Adrenal gland (tissue), 12 donors: ENCODE results near the gene TMEM266. TPM values are rescaled to one million over a fixed set of nuclear protein-coding genes. Genes with fewer than 3 reads are reported as not detected.

Experiments used
- DNase-seq, 7 donors: peaks; one replicate each; pipeline ENCODE4 v3.0.0-alpha.2; 2019 to 2020
- H3K27ac ChIP-seq, 5 donors: fragments of 200-600 bp; sonication (generic) in 4 of 5; 1 replicate in 3 of 5; 2 replicates in 2 of 5; pipeline versions ENCODE4 v1.5.1 to v1.8.0; 2016 to 2020; ENCODE audit warnings: mild to moderate bottlenecking in 1 of 5
- H3K27me3 ChIP-seq: fragments of 200-600 bp; 2 replicates; pipeline ENCODE4 v1.8.0; 2021
- H3K36me3 ChIP-seq, 2 donors: fragments of 200-600 bp; replicated peaks in 1 of 2; 1 replicate in 1 of 2; 2 replicates in 1 of 2; pipeline versions ENCODE4 v1.5.1 to v1.8.0; 2018 to 2022
- H3K4me1 ChIP-seq, 2 donors: fragments of 200-600 bp; replicated peaks in 1 of 2; 1 replicate in 1 of 2; 2 replicates in 1 of 2; pipeline versions ENCODE4 v1.5.1 to v1.8.0; 2018 to 2021
- H3K4me3 ChIP-seq, 4 donors: fragments of 200-600 bp; sonication (generic) in 3 of 4; one replicate each; pipeline ENCODE4 v1.5.1; 2016 to 2018
- H3K9me3 ChIP-seq, 3 donors: fragments of 200-600 bp; sonication (generic) in 1 of 3; replicated peaks in 1 of 3; 1 replicate in 2 of 3; 2 replicates in 1 of 3; pipeline versions ENCODE4 v1.5.1 to v1.8.0; 2016 to 2021
- POLR2A ChIP-seq, 2 donors: fragments of 450-650 bp; IDR thresholded peaks; one replicate each; pipeline ENCODE4 v1.6.1; 2017; ENCODE audit warnings: antibody characterized with exemption in 2 of 2, mild to moderate bottlenecking in 2 of 2, moderate library complexity in 1 of 2
- WGBS, 4 donors: extraction: QIAGEN DNeasy Blood & Tissue Kit in 2 of 4; methylation state at CpG; one replicate each; pipeline versions ENCODE4 v1.1.5 to v1.1.7; 2013 to 2017; 5-methylcytosine and 5-hydroxymethylcytosine counted together
- intact Hi-C, 2 donors: fragments of 100-400 bp; cut with DNase I; formaldehyde crosslinking; loops; one replicate each; pipeline versions ENCODE4 v1.14.1 to v1.15.0; 2022 to 2023
- polyA plus RNA-seq, 3 donors: library from polyadenylated mRNA; stranded (reverse); fragments of 200-250 nt in 2 of 3; fragments of 350-450 nt in 1 of 3; fragmentation: Illumina TruSeq in 1 of 3; extraction: RNeasy Lipid Tissue Mini Kit (QIAGEN cat#74804) in 1 of 3; gene quantifications; one replicate each; pipeline ENCODE4 v1.2.3, GENCODE V29; 2013 to 2014
- total RNA-seq, 9 donors: library from RNA; depleted of rRNA in 4 of 9; stranded (reverse); fragments of >200 nt in 4 of 9; fragments of 120-200 nt in 1 of 9; fragmentation: NEBNext Ultra II Directional in 1 of 9; extraction: Animal tissue kit (Norgen Biotek cat#: 25700) in 1 of 9; gene quantifications; one replicate each; pipeline versions ENCODE4 v1.1.0 to v1.2.4, GENCODE V29; 2013 to 2023
- TF ChIP-seq, protein P1 (sequence below), 6 experiments: fragments of 450-650 bp in 4 of 6; fragments of 200-600 bp in 2 of 6; sonication (generic) in 1 of 6; IDR thresholded peaks; 1 replicate in 5 of 6; 2 replicates in 1 of 6; pipeline versions ENCODE4 v1.5.1 to v1.8.0; 2016 to 2021; ENCODE audit warnings: antibody characterized with exemption in 6 of 6, mild to moderate bottlenecking in 2 of 6, moderate library complexity in 1 of 6
- donor health status: healthy with polysubstance abuse.
- donor health status: Bipolar disorder and iron deficiency.
- donor health status: DM: yes; HTN: yes; CAD: no.
- donor health status: DM: no; HTN: no; CAD: no.
- donor health status: DM: no; HTN: no; CAD: no.
- donor health status: DM: yes; HTN: yes; CAD: no.

The TMEM266 gene
- total and polyA plus RNA-seq, 12 donors: 1.3 to 23.1 (median 5.9) TPM

DNA sequence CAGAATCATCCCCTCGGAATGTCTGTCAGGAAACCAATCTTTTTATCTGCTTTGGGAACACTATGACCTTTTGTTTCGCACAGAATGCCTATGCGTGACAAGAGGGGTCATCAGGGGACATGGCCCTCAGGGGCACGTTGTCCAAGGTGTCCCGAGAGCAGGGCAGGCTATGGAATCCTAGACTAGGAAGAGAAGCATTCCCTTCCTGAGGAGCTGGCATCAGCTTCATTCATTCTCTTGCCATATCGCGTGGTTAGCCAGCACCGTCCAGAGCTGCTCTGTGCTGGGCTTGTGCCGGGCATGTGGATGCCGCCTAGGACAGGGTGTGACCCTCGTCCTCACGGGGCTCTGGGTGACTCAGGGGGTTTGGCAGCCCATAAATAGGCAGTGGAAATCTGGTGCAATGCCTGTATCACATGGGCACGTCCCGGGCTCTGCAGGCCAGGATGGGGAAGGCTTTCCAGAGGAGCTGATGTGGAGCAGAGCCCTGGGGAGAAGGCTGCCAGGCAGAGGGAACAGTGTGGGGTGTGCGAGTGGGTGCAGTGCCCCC is 117.8 kb downstream of the TMEM266 start:
- H3K4me3 ChIP-seq: no peak overlapping the region
- peak in 1 of 2 donors; percentile 75 for TF ChIP-seq POLR2A (IDR thresholded peaks at IDR 0.05)
- TF ChIP-seq, protein P1, sequence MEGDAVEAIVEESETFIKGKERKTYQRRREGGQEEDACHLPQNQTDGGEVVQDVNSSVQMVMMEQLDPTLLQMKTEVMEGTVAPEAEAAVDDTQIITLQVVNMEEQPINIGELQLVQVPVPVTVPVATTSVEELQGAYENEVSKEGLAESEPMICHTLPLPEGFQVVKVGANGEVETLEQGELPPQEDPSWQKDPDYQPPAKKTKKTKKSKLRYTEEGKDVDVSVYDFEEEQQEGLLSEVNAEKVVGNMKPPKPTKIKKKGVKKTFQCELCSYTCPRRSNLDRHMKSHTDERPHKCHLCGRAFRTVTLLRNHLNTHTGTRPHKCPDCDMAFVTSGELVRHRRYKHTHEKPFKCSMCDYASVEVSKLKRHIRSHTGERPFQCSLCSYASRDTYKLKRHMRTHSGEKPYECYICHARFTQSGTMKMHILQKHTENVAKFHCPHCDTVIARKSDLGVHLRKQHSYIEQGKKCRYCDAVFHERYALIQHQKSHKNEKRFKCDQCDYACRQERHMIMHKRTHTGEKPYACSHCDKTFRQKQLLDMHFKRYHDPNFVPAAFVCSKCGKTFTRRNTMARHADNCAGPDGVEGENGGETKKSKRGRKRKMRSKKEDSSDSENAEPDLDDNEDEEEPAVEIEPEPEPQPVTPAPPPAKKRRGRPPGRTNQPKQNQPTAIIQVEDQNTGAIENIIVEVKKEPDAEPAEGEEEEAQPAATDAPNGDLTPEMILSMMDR (IDR thresholded peaks at IDR 0.05): no peak
- intact Hi-C loops: no loop called here
- H3K36me3 ChIP-seq: no peaks in the 10 kb centered on the region
- peaks cover 0 to 5% of the 10 kb centered on the region in 2 donors for H3K4me1 ChIP-seq
- no peaks in the 10 kb centered on the region for H3K27me3 ChIP-seq
- peak; percentile 71 to 94 (median 89) for DNase-seq
- H3K9me3 ChIP-seq: no peaks in the 10 kb centered on the region
- peak overlapping the region in 3 of 5 donors; percentile 21 to 69 (median 29) for H3K27ac ChIP-seq
- 39 to 55% (median 47%) methylated on average over 10 to 15 of the region's 15 CpGs for WGBS, 4 donors

DNA sequence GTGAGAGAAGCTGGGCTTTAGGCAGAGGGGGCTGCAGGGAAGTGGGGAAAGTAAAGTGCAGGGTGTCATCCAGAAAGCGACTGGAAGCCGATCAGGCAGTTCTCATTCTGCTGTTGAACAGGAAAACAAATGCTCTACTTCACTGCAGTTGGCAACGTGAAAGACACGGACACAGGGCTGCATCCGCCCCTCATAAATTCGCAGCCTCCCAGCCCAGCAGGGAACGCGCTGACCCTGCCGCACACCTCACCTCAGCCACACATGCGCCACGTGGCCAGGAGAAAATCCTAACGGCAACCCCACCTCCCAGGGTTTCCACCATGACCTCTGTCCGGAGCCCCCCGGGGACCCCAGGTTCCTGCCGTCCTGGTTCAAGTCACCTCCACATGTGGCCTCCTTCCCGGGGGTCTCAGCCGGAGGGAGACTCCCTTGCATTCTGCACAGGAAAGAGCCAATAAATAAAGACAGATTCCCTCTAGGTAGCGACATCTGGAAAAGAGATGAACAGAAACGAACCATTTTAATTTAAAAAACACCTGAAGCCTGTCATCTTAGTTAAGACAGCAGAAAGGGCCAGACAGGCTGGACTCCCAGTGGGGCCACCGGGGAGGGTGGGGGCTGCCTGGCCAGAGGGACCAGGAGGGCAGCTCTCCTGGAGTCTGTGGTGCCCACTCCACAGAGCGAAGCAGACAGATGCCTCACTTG is 118.7 kb downstream of the TMEM266 start:
- DNase-seq: no peak
- no peak overlapping the region for H3K4me3 ChIP-seq
- intact Hi-C loops: no loop called here

DNA sequence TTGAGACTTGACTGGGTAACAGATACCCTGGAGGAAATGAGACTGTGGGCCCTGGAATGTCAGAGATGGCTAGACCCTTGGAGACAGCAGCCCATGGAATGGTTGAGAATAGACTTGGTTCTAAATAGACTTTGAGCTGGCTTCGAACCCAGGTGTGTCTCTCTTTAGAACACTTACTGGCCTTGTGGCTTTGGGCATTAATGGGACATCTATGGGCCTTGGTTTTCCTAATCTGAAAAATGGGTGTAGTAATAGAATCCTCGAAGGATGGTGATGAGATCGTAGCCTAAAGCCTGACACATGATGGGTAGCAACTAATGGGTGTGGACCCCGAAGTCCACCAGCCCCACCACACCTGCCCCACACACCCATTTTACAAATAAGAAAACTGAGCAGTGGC is 119.2 kb downstream of the TMEM266 start:
- Histone ChIP-seq H3K4me1 (peaks cover 4 to 5% of the 10 kb centered on the region in 2 donors), H3K9me3 (no peaks in the 10 kb centered on the region), H3K36me3 (no peaks in the 10 kb centered on the region), H3K27me3 (no peaks in the 10 kb centered on the region), H3K4me3 (no peak overlapping the region), H3K27ac (no peak overlapping the region)
- DNase-seq: no peak
- WGBS, 4 donors: 89 to 100% (median 92%) methylated on average over 4 of the region's 4 CpGs
- TF ChIP-seq, protein P1 (IDR thresholded peaks at IDR 0.05): no peak
- no peak for TF ChIP-seq POLR2A (IDR thresholded peaks at IDR 0.05)
- intact Hi-C loops: no loop called here

More for the DNA sequence above, 118.7 kb downstream of the TMEM266 start:
- H3K9me3 ChIP-seq: no peaks in the 10 kb centered on the region
- peak overlapping the region in 1 of 5 donors; percentile 69 for H3K27ac ChIP-seq
- WGBS, 4 donors: 57 to 65% (median 60%) methylated on average over 17 to 21 of the region's 21 CpGs
- H3K4me1 ChIP-seq: peaks cover 0 to 5% of the 10 kb centered on the region in 2 donors
- H3K27me3 ChIP-seq: no peaks in the 10 kb centered on the region
- H3K36me3 ChIP-seq: no peaks in the 10 kb centered on the region
- TF ChIP-seq, protein P1 (IDR thresholded peaks at IDR 0.05): no peak
- no peak for TF ChIP-seq POLR2A (IDR thresholded peaks at IDR 0.05)

DNA sequence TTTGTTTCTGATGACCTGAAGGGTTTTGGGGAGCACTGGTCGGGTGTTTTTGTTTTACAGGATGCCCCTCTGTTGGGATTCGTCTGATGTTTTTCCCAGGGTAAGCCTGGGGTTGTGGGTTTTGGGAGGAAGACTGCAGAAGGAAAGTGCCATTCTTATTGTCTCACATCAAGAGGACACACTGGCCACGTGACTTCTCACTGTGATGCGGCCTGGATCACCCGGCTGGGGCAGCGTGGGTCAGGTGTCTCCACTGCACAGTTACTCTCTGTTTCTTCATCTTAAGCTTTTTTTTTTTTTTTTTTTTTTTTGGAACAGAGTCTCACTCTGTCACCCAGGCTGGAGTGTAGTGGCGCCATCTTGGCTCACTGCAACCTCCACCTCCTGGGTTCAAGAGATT is 120.5 kb downstream of the TMEM266 start:
- H3K27ac ChIP-seq: no peak overlapping the region
- no peak overlapping the region for H3K4me3 ChIP-seq
- H3K27me3 ChIP-seq: no peaks in the 10 kb centered on the region
- H3K9me3 ChIP-seq: no peaks in the 10 kb centered on the region
- DNase-seq: no peak
- WGBS, 4 donors: 92 to 96% (median 94%) methylated on average over 7 of the region's 7 CpGs
- intact Hi-C loops: no loop called here
- H3K4me1 ChIP-seq: peaks cover 5 to 6% of the 10 kb centered on the region in 2 donors
- no peaks in the 10 kb centered on the region for H3K36me3 ChIP-seq
- TF ChIP-seq, protein P1 (IDR thresholded peaks at IDR 0.05): no peak
- no peak for TF ChIP-seq POLR2A (IDR thresholded peaks at IDR 0.05)
